IMR-90 (cell line): ENCODE measurements around the gene SELENOO. TPM values are rescaled to one million over a fixed set of nuclear protein-coding genes. Genes with fewer than 3 reads are reported as not detected.

Source experiments
- ATAC-seq: fragments of 200-7000 bp; cut with Tn5 transposase; 2 replicates; pipeline ENCODE4 v1.9.1; 2020; ENCODE audit warnings: low read depth, mild to moderate bottlenecking, moderate library complexity
- BruUV-seq: library from RNA; stranded (reverse); fragments of 400-500 nt; replicated peaks from 2 replicates; lab custom pipeline; 2021; lab: Mats Ljungman, UMichigan
- CTCF ChIA-PET: fragments of 300-600 bp; formaldehyde crosslinking; extraction: SDS; loops from one replicate; lab custom pipeline; 2021; ENCODE audit warnings: antibody characterized with exemption; lab: Yijun Ruan, JAX
- POLR2A ChIA-PET: fragments of 300-600 bp; sonication (Branson Sonifier 250); formaldehyde crosslinking; loops from one replicate; lab custom pipeline; 2022; ENCODE audit warnings: antibody characterized with exemption; ENCODE audit not compliant: unreplicated experiment; lab: Charles Lee
- DNase-seq: peaks from one replicate; pipeline ENCODE4 v3.0.0; 2013
- H2AFZ ChIP-seq: replicated peaks from 2 replicates; pipeline ENCODE3; 2013; ENCODE audit warnings: low read length, mild to moderate bottlenecking; ENCODE audit not compliant: poor library complexity
- H2AK5ac ChIP-seq: 2 replicates; pipeline ENCODE4 v1.6.1; 2013; ENCODE audit warnings: low read depth, low read length, inconsistent platforms
- H2AK9ac ChIP-seq: replicated peaks from 2 replicates; pipeline ENCODE3; 2013; ENCODE audit warnings: mild to moderate bottlenecking, low read depth, low read length, moderate library complexity; ENCODE audit not compliant: poor library complexity
- H2BK120ac ChIP-seq: 2 replicates; pipeline ENCODE4 v1.6.1; 2013; ENCODE audit warnings: low read depth, low read length, inconsistent platforms
- H2BK15ac ChIP-seq: 3 replicates; pipeline ENCODE4 v1.6.1; 2013; ENCODE audit warnings: low read depth, low read length, inconsistent platforms
- H2BK20ac ChIP-seq: 2 replicates; pipeline ENCODE4 v1.6.1; 2013; ENCODE audit warnings: low read depth, mild to moderate bottlenecking, inconsistent platforms, low read length, moderate library complexity
- H2BK5ac ChIP-seq: 2 replicates; pipeline ENCODE4 v1.6.1; 2013; ENCODE audit warnings: mild to moderate bottlenecking, low read depth, low read length, inconsistent platforms; ENCODE audit not compliant: poor library complexity, severe bottlenecking
- H3K14ac ChIP-seq: replicated peaks from 2 replicates; pipeline ENCODE4 v1.6.1; 2013; ENCODE audit warnings: low read depth, low read length, inconsistent platforms
- H3K18ac ChIP-seq: 2 replicates; pipeline ENCODE4 v1.6.1; 2013; ENCODE audit warnings: low read depth, low read length, control low read depth
- H3K23ac ChIP-seq: 2 replicates; pipeline ENCODE4 v1.6.1; 2013; ENCODE audit warnings: low read depth, low read length, inconsistent platforms
- H3K27ac ChIP-seq: 2 replicates; pipeline ENCODE4 v1.5.1; 2013; ENCODE audit warnings: mild to moderate bottlenecking, control low read depth, low read length; ENCODE audit not compliant: insufficient read depth
- H3K27me3 ChIP-seq: 2 replicates; pipeline ENCODE4 v1.6.1; 2013; ENCODE audit warnings: low read length; ENCODE audit not compliant: control insufficient read depth, insufficient read depth
- H3K36me3 ChIP-seq: 2 replicates; pipeline ENCODE4 v1.6.1; 2013; ENCODE audit warnings: low read length, mixed read lengths; ENCODE audit not compliant: control insufficient read depth, insufficient read depth
- H3K4ac ChIP-seq: 2 replicates; pipeline ENCODE4 v1.6.1; 2013; ENCODE audit warnings: low read depth, low read length, inconsistent platforms
- H3K4me1 ChIP-seq: 2 replicates; pipeline ENCODE4 v1.6.1; 2013; ENCODE audit warnings: low read length, mixed read lengths; ENCODE audit not compliant: control insufficient read depth, insufficient read depth
- H3K4me2 ChIP-seq: 2 replicates; pipeline ENCODE4 v1.6.1; 2013; ENCODE audit warnings: low read depth, mild to moderate bottlenecking, control low read depth, low read length, moderate library complexity
- H3K4me3 ChIP-seq: 2 replicates; pipeline ENCODE4 v1.5.1; 2013; ENCODE audit warnings: low read depth, mild to moderate bottlenecking, control low read depth, low read length, moderate library complexity; ENCODE audit not compliant: insufficient read depth
- H3K56ac ChIP-seq: 2 replicates; pipeline ENCODE4 v1.6.1; 2013; ENCODE audit warnings: low read length, inconsistent platforms; ENCODE audit not compliant: insufficient read depth; ENCODE audit errors: extremely low read depth
- H3K79me1 ChIP-seq, 2 experiments: 2 replicates each; pipeline ENCODE4 v1.6.1; 2013; ENCODE audit warnings: low read length in 2 of 2, inconsistent platforms in 1 of 2, low read depth in 1 of 2
- H3K9ac ChIP-seq: 2 replicates; pipeline ENCODE4 v1.6.1; 2013; ENCODE audit warnings: low read depth, low read length, control low read depth
- H3K9me1 ChIP-seq: 2 replicates; pipeline ENCODE4 v1.6.1; 2013; ENCODE audit warnings: low read length, inconsistent platforms; ENCODE audit not compliant: insufficient read depth
- H3K9me3 ChIP-seq: 2 replicates; pipeline ENCODE4 v1.6.1; 2013; ENCODE audit warnings: low read length; ENCODE audit not compliant: control insufficient read depth, insufficient read depth
- H4K20me1 ChIP-seq: 2 replicates; pipeline ENCODE4 v1.6.1; 2013; ENCODE audit warnings: low read length, inconsistent platforms; ENCODE audit not compliant: insufficient read depth
- H4K5ac ChIP-seq: 2 replicates; pipeline ENCODE4 v1.6.1; 2013; ENCODE audit warnings: mild to moderate bottlenecking, low read depth, low read length, control low read depth
- H4K8ac ChIP-seq, 2 experiments: 2 replicates each; pipeline ENCODE4 v1.6.1; 2013; ENCODE audit warnings: low read depth in 2 of 2, low read length in 2 of 2, control low read depth in 1 of 2, inconsistent platforms in 1 of 2
- H4K91ac ChIP-seq: 2 replicates; pipeline ENCODE4 v1.6.1; 2013; ENCODE audit warnings: low read depth, low read length, inconsistent platforms; ENCODE audit not compliant: insufficient read depth
- BHLHE40 ChIP-seq: fragments of 150-350 bp; IDR thresholded peaks from 2 replicates; pipeline ENCODE4 v1.6.1; 2016; ENCODE audit warnings: mild to moderate bottlenecking, low read depth, low read length
- CEBPB ChIP-seq: IDR thresholded peaks from 2 replicates; pipeline ENCODE4 v1.6.1; 2012; ENCODE audit warnings: low read depth, low read length, improper control_type of control experiment
- CHD1 ChIP-seq: IDR thresholded peaks from 2 replicates; pipeline ENCODE4 v1.6.1; 2012; ENCODE audit warnings: low read depth, low read length, improper control_type of control experiment
- FOS ChIP-seq: fragments of 150-350 bp; IDR thresholded peaks from 2 replicates; pipeline ENCODE4 v1.6.1; 2016; ENCODE audit warnings: low read depth, low read length
- MAFK ChIP-seq: IDR thresholded peaks from 2 replicates; pipeline ENCODE4 v1.6.1; 2012; ENCODE audit warnings: low read depth, low read length, improper control_type of control experiment
- MAZ ChIP-seq: IDR thresholded peaks from 2 replicates; pipeline ENCODE4 v1.6.1; 2012; ENCODE audit warnings: low read depth, mild to moderate bottlenecking, low read length, improper control_type of control experiment, moderate library complexity, borderline replicate concordance
- MXI1 ChIP-seq: IDR thresholded peaks from 2 replicates; pipeline ENCODE4 v1.6.1; 2012; ENCODE audit warnings: low read depth, mild to moderate bottlenecking, low read length, moderate library complexity, borderline replicate concordance
- NFE2L2 ChIP-seq: fragments of 150-350 bp; IDR thresholded peaks from 2 replicates; pipeline ENCODE4 v1.6.1; 2016; ENCODE audit warnings: low read depth, mild to moderate bottlenecking, low read length
- POLR2A ChIP-seq: IDR thresholded peaks from 2 replicates; pipeline ENCODE4 v1.6.1; 2012; ENCODE audit warnings: mild to moderate bottlenecking, low read depth, low read length
- RAD21 ChIP-seq: IDR thresholded peaks from 2 replicates; pipeline ENCODE4 v1.6.1; 2012; ENCODE audit warnings: low read length, improper control_type of control experiment
- RCOR1 ChIP-seq: IDR thresholded peaks from 2 replicates; pipeline ENCODE4 v1.6.1; 2012; ENCODE audit warnings: mild to moderate bottlenecking, low read length, improper control_type of control experiment; ENCODE audit not compliant: insufficient replicate concordance
- RFX5 ChIP-seq: IDR thresholded peaks from 2 replicates; pipeline ENCODE4 v1.8.0; 2012; ENCODE audit warnings: low read depth, mild to moderate bottlenecking, low read length, moderate library complexity
- SMC3 ChIP-seq: fragments of 150-350 bp; IDR thresholded peaks from 2 replicates; pipeline ENCODE4 v1.6.1; 2016; ENCODE audit warnings: low read depth, mild to moderate bottlenecking, antibody characterized with exemption, low read length, moderate library complexity
- WGBS, 2 experiments: methylation state at CpG; one replicate each; pipeline versions ENCODE4 v1.1.5 to v1.1.7; 2013; ENCODE audit warnings: missing lambda C conversion rate in 2 of 2; ENCODE audit not compliant: insufficient read length in 1 of 2; ENCODE audit errors: extremely low coverage in 2 of 2; 5-methylcytosine and 5-hydroxymethylcytosine counted together
- dilution Hi-C: fragments of 300-500 bp; cut with HindIII; formaldehyde crosslinking; loops from one replicate; pipeline ENCODE4 v1.14.3; 2018; ENCODE audit warnings: low sequenced_read_pairs; ENCODE audit not compliant: unreplicated experiment
- in situ Hi-C: fragments of 300-500 bp; cut with MboI; formaldehyde crosslinking; loops from 3 replicates; pipeline ENCODE4 v1.14.3; 2019; ENCODE audit warnings: low sequenced_read_pairs, inconsistent platforms, mixed read lengths
- intact Hi-C: fragments of 100-400 bp; cut with micrococcal nuclease; formaldehyde crosslinking; loops from 2 replicates; pipeline ENCODE4 v1.10.0; 2022
- polyA plus RNA-seq, 3 experiments: library from polyadenylated mRNA; depleted of rRNA; stranded (reverse); fragments of >200 nt; gene quantifications; 2 replicates each; pipeline ENCODE4 v1.2.3, GENCODE V29; 2012; ENCODE audit warnings: low replicate concordance in 1 of 3
- total RNA-seq: library from RNA; depleted of rRNA; stranded (reverse); fragments of >200 nt; gene quantifications from 2 replicates; pipeline ENCODE4 v1.2.3, GENCODE V29; 2012
- TF ChIP-seq, protein P1 (sequence below): fragments of 150-350 bp; IDR thresholded peaks from 2 replicates; pipeline ENCODE4 v1.6.1; 2016; ENCODE audit warnings: low read depth, mild to moderate bottlenecking, low read length, moderate library complexity, borderline replicate concordance
- TF ChIP-seq, protein P2 (sequence below): fragments of 150-350 bp; IDR thresholded peaks from 2 replicates; pipeline ENCODE4 v1.6.1; 2017; ENCODE audit warnings: mild to moderate bottlenecking, antibody characterized with exemption, low read length, low read depth

SELENOO gene
- total and polyA plus RNA-seq, 2 of the 4 experiments (the other 2 are of a cell fraction): 10.4 to 21.4 TPM

DNA sequence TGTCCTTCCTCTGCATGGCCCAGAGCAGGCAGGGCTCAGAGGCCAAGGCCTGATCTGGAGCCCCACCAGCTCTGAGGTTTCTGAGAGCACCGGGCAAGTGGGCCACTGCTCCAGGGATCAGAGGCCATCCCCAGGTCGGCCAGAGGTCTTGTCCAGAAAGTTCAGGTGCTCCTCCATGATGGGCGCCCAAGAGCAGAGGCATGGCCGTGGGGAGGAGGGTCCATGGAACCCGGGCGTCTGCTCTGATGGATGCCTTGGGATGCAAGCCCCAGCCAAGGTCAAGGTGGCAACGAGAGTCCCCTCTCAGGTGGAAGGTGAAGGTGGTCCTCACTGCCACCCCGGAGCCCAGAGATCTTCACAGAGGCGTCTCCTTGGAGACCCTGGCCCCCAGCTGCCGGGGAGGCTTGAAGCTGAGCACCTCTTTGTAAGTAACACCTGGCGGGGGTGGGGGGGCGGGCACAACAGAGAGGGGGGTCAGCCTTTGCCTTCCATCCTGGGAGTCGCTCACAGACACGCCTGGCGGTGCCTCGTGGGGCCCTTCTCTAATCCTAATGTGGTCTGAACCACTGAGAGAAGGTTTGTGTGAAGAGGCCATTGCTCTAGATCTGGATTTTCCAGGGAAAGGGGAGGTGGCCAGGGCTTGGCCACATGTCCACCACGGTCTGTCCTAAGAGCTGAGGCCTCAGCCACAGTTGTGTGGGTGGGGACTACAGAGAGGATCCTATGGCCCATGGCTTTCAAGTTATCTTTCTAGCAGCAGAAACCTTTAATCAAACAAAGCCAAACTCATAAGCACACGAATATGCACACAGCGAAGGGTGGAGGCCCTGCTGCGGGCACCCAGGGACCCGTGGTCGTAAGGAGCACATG, 52.5 kb downstream of the SELENOO start:
- Histone ChIP-seq H3K9ac (no peak overlapping the region), H3K27ac (no peak overlapping the region), H2BK20ac (no peak overlapping the region), H3K18ac (no peak overlapping the region), H4K20me1 (peaks cover 23% of the 10 kb centered on the region), H4K91ac (no peak overlapping the region), H2AK9ac (no peak overlapping the region), H2BK5ac (no peak overlapping the region), H2AFZ (peak overlapping the region; percentile 11), H2BK120ac (no peak overlapping the region), H3K14ac (no peak overlapping the region), H2AK5ac (no peak overlapping the region), H4K8ac (no peak overlapping the region), H3K56ac (no peak overlapping the region), H3K9me1 (no peaks in the 10 kb centered on the region), H3K4me3 (no peak overlapping the region), H3K9me3 (no peaks in the 10 kb centered on the region), H3K79me1 (peaks cover 9 to 29% of the 10 kb centered on the region in 2 experiments; a peak in 3 of 4 replicates), H3K4me1 (peaks cover 12% of the 10 kb centered on the region), H3K4ac (no peak overlapping the region), H2BK15ac (no peak overlapping the region), H3K36me3 (peaks cover 36% of the 10 kb centered on the region; the same call in 1 of the 2 replicates), H3K27me3 (no peaks in the 10 kb centered on the region), H3K23ac (no peak overlapping the region), H4K5ac (no peak overlapping the region), H3K4me2 (no peak overlapping the region)
- 78% methylated on average over 8 of the region's 22 CpGs; no CpG with 5 or more reads in 1 of the 2 experiments for WGBS, 2 experiments
- in situ Hi-C loops: loop anchor here (5.0 kb wide), 1 partner anchor 74 kb away; the partner anchor contains the start of gene DENND6B
- no peak for ATAC-seq
- dilution Hi-C loops: no loop called here
- ChIA-PET CTCF (interaction anchor here (0.8 kb wide), 1 partner anchor 113 kb away, joined by 3 read pairs; no protein-coding TSS in a partner anchor), POLR2A (no interaction called here)
- DNase-seq: no peak
- BruUV-seq: no TSS peak
- intact Hi-C loops: loop anchor here (2.0 kb wide), 1 partner anchor 74 kb away; the partner anchor contains the start of gene DENND6B
- TF ChIP-seq NFE2L2: no peak
- TF ChIP-seq, protein P1, sequence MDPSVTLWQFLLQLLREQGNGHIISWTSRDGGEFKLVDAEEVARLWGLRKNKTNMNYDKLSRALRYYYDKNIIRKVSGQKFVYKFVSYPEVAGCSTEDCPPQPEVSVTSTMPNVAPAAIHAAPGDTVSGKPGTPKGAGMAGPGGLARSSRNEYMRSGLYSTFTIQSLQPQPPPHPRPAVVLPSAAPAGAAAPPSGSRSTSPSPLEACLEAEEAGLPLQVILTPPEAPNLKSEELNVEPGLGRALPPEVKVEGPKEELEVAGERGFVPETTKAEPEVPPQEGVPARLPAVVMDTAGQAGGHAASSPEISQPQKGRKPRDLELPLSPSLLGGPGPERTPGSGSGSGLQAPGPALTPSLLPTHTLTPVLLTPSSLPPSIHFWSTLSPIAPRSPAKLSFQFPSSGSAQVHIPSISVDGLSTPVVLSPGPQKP: no peak
- no peak for TF ChIP-seq BHLHE40
- TF ChIP-seq, protein P2, sequence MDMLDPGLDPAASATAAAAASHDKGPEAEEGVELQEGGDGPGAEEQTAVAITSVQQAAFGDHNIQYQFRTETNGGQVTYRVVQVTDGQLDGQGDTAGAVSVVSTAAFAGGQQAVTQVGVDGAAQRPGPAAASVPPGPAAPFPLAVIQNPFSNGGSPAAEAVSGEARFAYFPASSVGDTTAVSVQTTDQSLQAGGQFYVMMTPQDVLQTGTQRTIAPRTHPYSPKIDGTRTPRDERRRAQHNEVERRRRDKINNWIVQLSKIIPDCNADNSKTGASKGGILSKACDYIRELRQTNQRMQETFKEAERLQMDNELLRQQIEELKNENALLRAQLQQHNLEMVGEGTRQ: no peak
- TF ChIP-seq FOS: no peak
- TF ChIP-seq MAZ: no peak
- TF ChIP-seq MAFK: no peak
- no peak for TF ChIP-seq RAD21
- no peak for TF ChIP-seq CHD1
- no peak for TF ChIP-seq SMC3
- TF ChIP-seq POLR2A: no peak
- TF ChIP-seq RFX5: no peak
- no peak for TF ChIP-seq MXI1
- no peak for TF ChIP-seq RCOR1
- TF ChIP-seq CEBPB: no peak
